Transverse colon (tissue), 4 donors: ENCODE results near the gene GRK6. TPM values are rescaled to one million over a fixed set of nuclear protein-coding genes. Genes with fewer than 3 reads are reported as not detected.

Experiments
- DNase-seq: peaks from one replicate; pipeline ENCODE4 v3.0.0-alpha.2; 2019
- H3K27ac ChIP-seq, 4 donors: fragments of 200-600 bp; sonication (generic); 2 replicates each; pipeline ENCODE4 v1.5.1; 2016 to 2018; ENCODE audit warnings: inconsistent platforms in 4 of 4
- H3K27me3 ChIP-seq: fragments of 200-600 bp; sonication (generic); 2 replicates; pipeline ENCODE4 v1.5.1; 2017; ENCODE audit warnings: inconsistent platforms
- H3K36me3 ChIP-seq, 4 donors: fragments of 200-600 bp; sonication (generic); 2 replicates each; pipeline ENCODE4 v1.5.1; 2017 to 2019; ENCODE audit warnings: inconsistent platforms in 4 of 4
- H3K4me1 ChIP-seq, 4 donors: fragments of 200-600 bp; sonication (generic); 2 replicates each; pipeline ENCODE4 v1.5.1; 2017 to 2020; ENCODE audit warnings: inconsistent platforms in 4 of 4
- H3K4me3 ChIP-seq, 4 donors: fragments of 200-600 bp; sonication (generic); 1 replicate in 1 of 4; 2 replicates in 3 of 4; pipeline versions ENCODE4 v1.5.1 to v1.6.1; 2017 to 2019; ENCODE audit warnings: inconsistent platforms in 4 of 4
- H3K9me3 ChIP-seq, 2 donors: fragments of 200-600 bp; sonication (generic); 2 replicates each; pipeline ENCODE4 v1.5.1; 2017 to 2019; ENCODE audit warnings: inconsistent platforms in 2 of 2
- EP300 ChIP-seq: sonication (generic); formaldehyde crosslinking; IDR thresholded peaks from one replicate; pipeline ENCODE4 v1.6.1; 2017; ENCODE audit warnings: antibody characterized with exemption, low read depth
- POLR2A ChIP-seq: fragments of 450-650 bp; IDR thresholded peaks from one replicate; pipeline ENCODE4 v1.6.1; 2016; ENCODE audit warnings: antibody characterized with exemption, mild to moderate bottlenecking, moderate library complexity
- POLR2AphosphoS5 ChIP-seq, 3 donors: sonication (generic); formaldehyde crosslinking; IDR thresholded peaks; one replicate each; pipeline ENCODE4 v1.6.1; 2016; ENCODE audit warnings: antibody characterized with exemption in 3 of 3
- WGBS, 2 donors: methylation state at CpG; one replicate each; pipeline ENCODE4 v1.1.5; 2018; ENCODE audit warnings: low coverage in 1 of 2; 5-methylcytosine and 5-hydroxymethylcytosine counted together
- in situ Hi-C, 4 donors: fragments of 200-750 bp; cut with MboI; loops; one replicate each; pipeline versions ENCODE4 v1.15.0 to v1.15.1; 2017; ENCODE audit warnings: low sequenced_read_pairs in 3 of 4, low pct_ligation_motif_present in 1 of 4, low pct_unique_long_range_greater_than_20kb in 1 of 4
- intact Hi-C: fragments of 100-400 bp; cut with DNase I; formaldehyde crosslinking; loops from one replicate; pipeline ENCODE4 v1.15.1; 2023; ENCODE audit warnings: low total_unique reads
- total RNA-seq, 4 donors: library from RNA; depleted of rRNA; stranded (reverse); fragments of >200 nt; gene quantifications; one replicate each; pipeline ENCODE4 v1.1.0, GENCODE V29; 2016
- TF ChIP-seq, protein P1 (sequence below), 5 experiments: fragments of 200-600 bp in 3 of 5; fragments of 450-650 bp in 2 of 5; sonication (generic) in 3 of 5; IDR thresholded peaks; 1 replicate in 2 of 5; 2 replicates in 3 of 5; pipeline ENCODE4 v1.5.1; 2016 to 2017; ENCODE audit warnings: antibody characterized with exemption in 5 of 5, inconsistent platforms in 3 of 5, mild to moderate bottlenecking in 2 of 5, moderate library complexity in 1 of 5

GRK6 gene
- total RNA-seq, 4 donors from 2014 or later, result 21.5 to 40.5 (median 36.4) TPM

DNA sequence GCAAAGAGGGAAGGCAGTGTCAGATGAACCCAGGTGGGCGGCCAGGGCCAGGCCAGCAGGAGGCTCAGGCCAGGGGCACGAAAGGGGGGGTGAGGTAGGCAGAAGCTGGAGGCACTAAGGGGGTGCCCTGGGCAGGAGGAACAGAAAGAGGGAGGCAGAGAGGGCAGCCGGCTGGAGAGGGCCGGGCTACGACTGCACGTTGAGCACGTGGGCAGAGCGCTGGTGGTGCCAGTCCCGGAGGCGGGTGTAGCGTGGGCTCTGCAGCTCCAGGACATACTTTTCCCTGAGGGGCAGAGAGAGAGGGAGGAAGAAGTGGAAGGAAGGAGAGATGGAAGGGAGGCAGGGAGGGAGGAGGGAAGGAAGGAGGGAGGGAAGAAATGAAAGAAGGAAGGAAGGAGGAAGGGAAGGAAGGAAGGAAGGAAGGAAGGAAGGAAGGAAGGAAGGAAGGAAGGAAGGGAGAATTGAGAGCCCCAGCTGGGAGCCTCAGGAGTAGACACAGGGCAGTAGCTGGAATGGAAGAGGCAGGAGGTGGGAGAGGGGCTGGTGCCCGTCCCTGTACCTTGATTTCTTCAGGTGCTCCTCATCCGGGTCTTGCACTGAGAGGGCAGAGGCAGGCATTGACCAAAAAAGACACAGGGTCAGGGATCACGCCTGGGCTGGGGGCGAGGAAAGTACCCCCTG is 64.0 kb downstream of the GRK6 start:
- in situ Hi-C loops, result no loop called here
- Histone ChIP-seq H3K4me1 (peaks cover 20 to 52% (median 39%) of the 10 kb centered on the region in 4 donors), H3K4me3 (no peak overlapping the region), H3K27me3 (no peaks in the 10 kb centered on the region), H3K9me3 (no peaks in the 10 kb centered on the region), H3K36me3 (no peaks in the 10 kb centered on the region), H3K27ac (peak overlapping the region in 3 of 4 donors; percentile 94 to 96 (median 95))
- TF ChIP-seq POLR2A (no peak), EP300 (no peak), POLR2AphosphoS5 (IDR thresholded peaks at IDR 0.05) (no peak)
- TF ChIP-seq, protein P1, sequence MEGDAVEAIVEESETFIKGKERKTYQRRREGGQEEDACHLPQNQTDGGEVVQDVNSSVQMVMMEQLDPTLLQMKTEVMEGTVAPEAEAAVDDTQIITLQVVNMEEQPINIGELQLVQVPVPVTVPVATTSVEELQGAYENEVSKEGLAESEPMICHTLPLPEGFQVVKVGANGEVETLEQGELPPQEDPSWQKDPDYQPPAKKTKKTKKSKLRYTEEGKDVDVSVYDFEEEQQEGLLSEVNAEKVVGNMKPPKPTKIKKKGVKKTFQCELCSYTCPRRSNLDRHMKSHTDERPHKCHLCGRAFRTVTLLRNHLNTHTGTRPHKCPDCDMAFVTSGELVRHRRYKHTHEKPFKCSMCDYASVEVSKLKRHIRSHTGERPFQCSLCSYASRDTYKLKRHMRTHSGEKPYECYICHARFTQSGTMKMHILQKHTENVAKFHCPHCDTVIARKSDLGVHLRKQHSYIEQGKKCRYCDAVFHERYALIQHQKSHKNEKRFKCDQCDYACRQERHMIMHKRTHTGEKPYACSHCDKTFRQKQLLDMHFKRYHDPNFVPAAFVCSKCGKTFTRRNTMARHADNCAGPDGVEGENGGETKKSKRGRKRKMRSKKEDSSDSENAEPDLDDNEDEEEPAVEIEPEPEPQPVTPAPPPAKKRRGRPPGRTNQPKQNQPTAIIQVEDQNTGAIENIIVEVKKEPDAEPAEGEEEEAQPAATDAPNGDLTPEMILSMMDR (IDR thresholded peaks at IDR 0.05), result no peak
- 58 to 78% methylated on average over 11 to 15 of the region's 15 CpGs for WGBS, 2 donors
- no peak for DNase-seq
- intact Hi-C loops, result no loop called here

DNA sequence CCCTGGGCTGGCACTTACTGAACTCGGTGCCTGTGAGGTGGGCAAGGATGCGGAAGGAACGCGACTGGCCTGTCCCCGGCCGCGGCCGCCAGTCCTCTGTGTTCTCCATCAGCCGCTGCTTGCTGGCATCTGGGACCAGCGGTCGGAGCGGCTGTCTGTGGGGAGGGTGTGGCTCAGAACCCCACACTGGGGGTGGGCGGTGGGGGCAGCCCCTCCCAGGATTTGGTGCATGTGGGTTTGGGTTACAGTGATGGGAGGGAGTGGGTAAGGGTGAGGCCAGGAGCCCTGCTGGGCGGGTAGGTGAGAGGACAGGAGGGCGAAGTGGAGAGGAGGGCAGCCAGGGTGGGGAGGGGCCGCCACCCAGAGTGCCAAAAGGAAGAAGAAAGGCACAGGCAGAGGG is 64.5 kb downstream of the GRK6 start:
- Histone ChIP-seq H3K27ac (peak overlapping the region in 3 of 4 donors; percentile 94 to 96 (median 95)), H3K27me3 (no peaks in the 10 kb centered on the region), H3K4me1 (peaks cover 20 to 58% (median 43%) of the 10 kb centered on the region in 4 donors), H3K9me3 (no peaks in the 10 kb centered on the region), H3K36me3 (no peaks in the 10 kb centered on the region), H3K4me3 (no peak overlapping the region)
- WGBS, 2 donors, result 71 to 82% methylated on average over 1 to 16 of the region's 16 CpGs
- no peak for DNase-seq
- TF ChIP-seq, protein P1 (IDR thresholded peaks at IDR 0.05), result no peak
- TF ChIP-seq POLR2A (no peak), POLR2AphosphoS5 (IDR thresholded peaks at IDR 0.05) (no peak), EP300 (no peak)
- intact Hi-C loops, result no loop called here
- in situ Hi-C loops, result no loop called here

DNA sequence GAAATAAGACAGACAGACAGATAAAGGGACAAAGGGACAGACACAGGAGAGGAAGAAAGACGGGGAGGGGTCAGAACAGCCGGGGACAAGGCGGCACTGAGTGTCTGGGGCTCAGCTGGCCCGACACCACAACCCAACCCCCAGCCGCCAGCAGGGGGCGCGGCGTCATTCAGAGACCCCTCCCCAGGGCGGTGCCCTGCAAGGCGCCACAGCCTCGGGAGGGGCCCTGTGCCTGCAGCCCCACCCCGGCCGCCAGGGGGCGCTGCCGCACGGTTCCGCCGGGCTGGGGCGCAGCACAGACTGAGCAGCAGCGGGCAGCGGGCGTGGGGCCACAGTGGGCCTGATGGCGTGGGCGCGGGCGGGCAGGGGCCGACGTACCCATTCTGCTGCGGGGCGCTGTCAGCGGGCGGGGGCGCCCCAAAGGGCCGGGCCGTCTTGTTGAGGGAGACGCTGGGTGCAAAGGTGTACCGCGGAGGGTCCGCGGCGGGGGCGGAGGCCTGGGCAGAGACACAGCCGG is 65.0 kb downstream of the GRK6 start:
- H3K4me3 ChIP-seq, result no peak overlapping the region
- no peaks in the 10 kb centered on the region for H3K9me3 ChIP-seq
- no peaks in the 10 kb centered on the region for H3K36me3 ChIP-seq
- 47 to 63% methylated on average over 3 to 37 of the region's 43 CpGs for WGBS, 2 donors
- no peaks in the 10 kb centered on the region for H3K27me3 ChIP-seq
- intact Hi-C loops, result no loop called here
- H3K27ac ChIP-seq, result peak overlapping the region; percentile 91 to 96 (median 94)
- TF ChIP-seq POLR2AphosphoS5 (IDR thresholded peaks at IDR 0.05) (peak in 1 of 3 donors; percentile 5), POLR2A (no peak), EP300 (no peak)
- TF ChIP-seq, protein P1 (IDR thresholded peaks at IDR 0.05), result peak; percentile 65 to 86 (median 79)
- DNase-seq, result peak; percentile 48
- in situ Hi-C loops, result no loop called here
- H3K4me1 ChIP-seq, result peaks cover 25 to 63% (median 45%) of the 10 kb centered on the region in 4 donors

DNA sequence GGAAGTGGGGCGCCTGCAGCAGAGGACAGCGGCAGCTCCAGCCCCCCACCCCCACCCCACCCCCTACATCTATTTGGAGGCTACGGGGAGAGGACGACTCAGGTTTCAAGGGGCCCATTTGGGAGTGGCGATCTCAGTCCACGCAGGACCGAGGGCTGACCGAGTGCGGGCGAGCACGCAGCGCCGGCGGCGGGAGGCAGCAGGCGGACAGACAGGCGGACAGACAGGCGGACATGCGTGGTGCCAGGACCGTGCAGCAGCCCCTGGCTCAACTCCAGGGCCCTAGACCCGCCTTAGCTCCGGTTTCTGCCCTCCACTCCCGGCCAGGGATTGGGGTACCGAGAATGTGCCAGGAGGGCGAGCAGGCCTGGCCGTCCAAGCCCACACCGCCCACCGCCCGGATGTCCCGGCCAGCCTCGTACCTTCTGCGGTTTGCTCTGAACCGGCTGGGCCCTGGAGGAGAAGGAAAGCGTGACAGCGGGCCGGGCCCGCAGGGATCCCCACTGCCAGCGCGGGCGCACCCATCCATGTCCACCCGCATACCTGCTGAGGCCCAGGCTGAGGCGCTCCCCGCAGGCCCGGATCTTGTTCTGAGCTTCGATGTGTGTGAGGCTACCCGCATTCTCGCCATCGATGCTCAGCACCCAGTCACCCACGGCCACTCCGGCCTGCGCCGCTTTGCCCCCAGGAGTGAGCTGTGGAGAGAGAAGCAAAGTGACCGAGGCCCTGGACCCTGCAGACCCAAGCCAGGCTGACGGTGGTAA is 65.7 kb downstream of the GRK6 start:
- TF ChIP-seq POLR2A (no peak), EP300 (no peak), POLR2AphosphoS5 (IDR thresholded peaks at IDR 0.05) (no peak)
- TF ChIP-seq, protein P1 (IDR thresholded peaks at IDR 0.05), result no peak
- no peaks in the 10 kb centered on the region for H3K27me3 ChIP-seq
- H3K4me1 ChIP-seq, result peaks cover 25 to 68% (median 48%) of the 10 kb centered on the region in 4 donors
- no peaks in the 10 kb centered on the region for H3K36me3 ChIP-seq
- intact Hi-C loops (no loop called here), in situ Hi-C loops (no loop called here)
- no peaks in the 10 kb centered on the region for H3K9me3 ChIP-seq
- DNase-seq, result no peak
- H3K27ac ChIP-seq, result peak overlapping the region; percentile 91 to 96 (median 94)
- H3K4me3 ChIP-seq, result peak overlapping the region in 1 of 4 donors; percentile 1
- WGBS, 2 donors, result 80% methylated on average over 27 of the region's 54 CpGs; no CpG with 5 or more reads in 1 of the 2 donors
